IMR-90 (cell line): ENCODE data around the gene TNNT1. TPM values are rescaled to one million over a fixed set of nuclear protein-coding genes. Genes with fewer than 3 reads are reported as not detected.

Experiments
- ATAC-seq: fragments of 200-7000 bp; cut with Tn5 transposase; 2 replicates; pipeline ENCODE4 v1.9.1; 2020; ENCODE audit warnings: low read depth, mild to moderate bottlenecking, moderate library complexity
- BruUV-seq: library from RNA; stranded (reverse); fragments of 400-500 nt; replicated peaks from 2 replicates; lab custom pipeline; 2021; lab: Mats Ljungman, UMichigan
- CTCF ChIA-PET: fragments of 300-600 bp; formaldehyde crosslinking; extraction: SDS; loops from one replicate; lab custom pipeline; 2021; ENCODE audit warnings: antibody characterized with exemption; lab: Yijun Ruan, JAX
- POLR2A ChIA-PET: fragments of 300-600 bp; sonication (Branson Sonifier 250); formaldehyde crosslinking; loops from one replicate; lab custom pipeline; 2022; ENCODE audit warnings: antibody characterized with exemption; ENCODE audit not compliant: unreplicated experiment; lab: Charles Lee
- DNase-seq: peaks from one replicate; pipeline ENCODE4 v3.0.0; 2013
- H2AFZ ChIP-seq: replicated peaks from 2 replicates; pipeline ENCODE3; 2013; ENCODE audit warnings: low read length, mild to moderate bottlenecking; ENCODE audit not compliant: poor library complexity
- H2AK5ac ChIP-seq: 2 replicates; pipeline ENCODE4 v1.6.1; 2013; ENCODE audit warnings: low read depth, low read length, inconsistent platforms
- H2AK9ac ChIP-seq: replicated peaks from 2 replicates; pipeline ENCODE3; 2013; ENCODE audit warnings: mild to moderate bottlenecking, low read depth, low read length, moderate library complexity; ENCODE audit not compliant: poor library complexity
- H2BK120ac ChIP-seq: 2 replicates; pipeline ENCODE4 v1.6.1; 2013; ENCODE audit warnings: low read depth, low read length, inconsistent platforms
- H2BK15ac ChIP-seq: 3 replicates; pipeline ENCODE4 v1.6.1; 2013; ENCODE audit warnings: low read depth, low read length, inconsistent platforms
- H2BK20ac ChIP-seq: 2 replicates; pipeline ENCODE4 v1.6.1; 2013; ENCODE audit warnings: low read depth, mild to moderate bottlenecking, inconsistent platforms, low read length, moderate library complexity
- H2BK5ac ChIP-seq: 2 replicates; pipeline ENCODE4 v1.6.1; 2013; ENCODE audit warnings: mild to moderate bottlenecking, low read depth, low read length, inconsistent platforms; ENCODE audit not compliant: poor library complexity, severe bottlenecking
- H3K14ac ChIP-seq: replicated peaks from 2 replicates; pipeline ENCODE4 v1.6.1; 2013; ENCODE audit warnings: low read depth, low read length, inconsistent platforms
- H3K18ac ChIP-seq: 2 replicates; pipeline ENCODE4 v1.6.1; 2013; ENCODE audit warnings: low read depth, low read length, control low read depth
- H3K23ac ChIP-seq: 2 replicates; pipeline ENCODE4 v1.6.1; 2013; ENCODE audit warnings: low read depth, low read length, inconsistent platforms
- H3K27ac ChIP-seq: 2 replicates; pipeline ENCODE4 v1.5.1; 2013; ENCODE audit warnings: mild to moderate bottlenecking, control low read depth, low read length; ENCODE audit not compliant: insufficient read depth
- H3K27me3 ChIP-seq: 2 replicates; pipeline ENCODE4 v1.6.1; 2013; ENCODE audit warnings: low read length; ENCODE audit not compliant: control insufficient read depth, insufficient read depth
- H3K36me3 ChIP-seq: 2 replicates; pipeline ENCODE4 v1.6.1; 2013; ENCODE audit warnings: low read length, mixed read lengths; ENCODE audit not compliant: control insufficient read depth, insufficient read depth
- H3K4ac ChIP-seq: 2 replicates; pipeline ENCODE4 v1.6.1; 2013; ENCODE audit warnings: low read depth, low read length, inconsistent platforms
- H3K4me1 ChIP-seq: 2 replicates; pipeline ENCODE4 v1.6.1; 2013; ENCODE audit warnings: low read length, mixed read lengths; ENCODE audit not compliant: control insufficient read depth, insufficient read depth
- H3K4me2 ChIP-seq: 2 replicates; pipeline ENCODE4 v1.6.1; 2013; ENCODE audit warnings: low read depth, mild to moderate bottlenecking, control low read depth, low read length, moderate library complexity
- H3K4me3 ChIP-seq: 2 replicates; pipeline ENCODE4 v1.5.1; 2013; ENCODE audit warnings: low read depth, mild to moderate bottlenecking, control low read depth, low read length, moderate library complexity; ENCODE audit not compliant: insufficient read depth
- H3K56ac ChIP-seq: 2 replicates; pipeline ENCODE4 v1.6.1; 2013; ENCODE audit warnings: low read length, inconsistent platforms; ENCODE audit not compliant: insufficient read depth; ENCODE audit errors: extremely low read depth
- H3K79me1 ChIP-seq, 2 experiments: 2 replicates each; pipeline ENCODE4 v1.6.1; 2013; ENCODE audit warnings: low read length in 2 of 2, inconsistent platforms in 1 of 2, low read depth in 1 of 2
- H3K9ac ChIP-seq: 2 replicates; pipeline ENCODE4 v1.6.1; 2013; ENCODE audit warnings: low read depth, low read length, control low read depth
- H3K9me1 ChIP-seq: 2 replicates; pipeline ENCODE4 v1.6.1; 2013; ENCODE audit warnings: low read length, inconsistent platforms; ENCODE audit not compliant: insufficient read depth
- H3K9me3 ChIP-seq: 2 replicates; pipeline ENCODE4 v1.6.1; 2013; ENCODE audit warnings: low read length; ENCODE audit not compliant: control insufficient read depth, insufficient read depth
- H4K20me1 ChIP-seq: 2 replicates; pipeline ENCODE4 v1.6.1; 2013; ENCODE audit warnings: low read length, inconsistent platforms; ENCODE audit not compliant: insufficient read depth
- H4K5ac ChIP-seq: 2 replicates; pipeline ENCODE4 v1.6.1; 2013; ENCODE audit warnings: mild to moderate bottlenecking, low read depth, low read length, control low read depth
- H4K8ac ChIP-seq, 2 experiments: 2 replicates each; pipeline ENCODE4 v1.6.1; 2013; ENCODE audit warnings: low read depth in 2 of 2, low read length in 2 of 2, control low read depth in 1 of 2, inconsistent platforms in 1 of 2
- H4K91ac ChIP-seq: 2 replicates; pipeline ENCODE4 v1.6.1; 2013; ENCODE audit warnings: low read depth, low read length, inconsistent platforms; ENCODE audit not compliant: insufficient read depth
- BHLHE40 ChIP-seq: fragments of 150-350 bp; IDR thresholded peaks from 2 replicates; pipeline ENCODE4 v1.6.1; 2016; ENCODE audit warnings: mild to moderate bottlenecking, low read depth, low read length
- CEBPB ChIP-seq: IDR thresholded peaks from 2 replicates; pipeline ENCODE4 v1.6.1; 2012; ENCODE audit warnings: low read depth, low read length, improper control_type of control experiment
- CHD1 ChIP-seq: IDR thresholded peaks from 2 replicates; pipeline ENCODE4 v1.6.1; 2012; ENCODE audit warnings: low read depth, low read length, improper control_type of control experiment
- MAFK ChIP-seq: IDR thresholded peaks from 2 replicates; pipeline ENCODE4 v1.6.1; 2012; ENCODE audit warnings: low read depth, low read length, improper control_type of control experiment
- MAZ ChIP-seq: IDR thresholded peaks from 2 replicates; pipeline ENCODE4 v1.6.1; 2012; ENCODE audit warnings: low read depth, mild to moderate bottlenecking, low read length, improper control_type of control experiment, moderate library complexity, borderline replicate concordance
- MXI1 ChIP-seq: IDR thresholded peaks from 2 replicates; pipeline ENCODE4 v1.6.1; 2012; ENCODE audit warnings: low read depth, mild to moderate bottlenecking, low read length, moderate library complexity, borderline replicate concordance
- POLR2A ChIP-seq: IDR thresholded peaks from 2 replicates; pipeline ENCODE4 v1.6.1; 2012; ENCODE audit warnings: mild to moderate bottlenecking, low read depth, low read length
- RAD21 ChIP-seq: IDR thresholded peaks from 2 replicates; pipeline ENCODE4 v1.6.1; 2012; ENCODE audit warnings: low read length, improper control_type of control experiment
- RCOR1 ChIP-seq: IDR thresholded peaks from 2 replicates; pipeline ENCODE4 v1.6.1; 2012; ENCODE audit warnings: mild to moderate bottlenecking, low read length, improper control_type of control experiment; ENCODE audit not compliant: insufficient replicate concordance
- RFX5 ChIP-seq: IDR thresholded peaks from 2 replicates; pipeline ENCODE4 v1.8.0; 2012; ENCODE audit warnings: low read depth, mild to moderate bottlenecking, low read length, moderate library complexity
- WGBS, 2 experiments: methylation state at CpG; one replicate each; pipeline versions ENCODE4 v1.1.5 to v1.1.7; 2013; ENCODE audit warnings: missing lambda C conversion rate in 2 of 2; ENCODE audit not compliant: insufficient read length in 1 of 2; ENCODE audit errors: extremely low coverage in 2 of 2; 5-methylcytosine and 5-hydroxymethylcytosine counted together
- dilution Hi-C: fragments of 300-500 bp; cut with HindIII; formaldehyde crosslinking; loops from one replicate; pipeline ENCODE4 v1.14.3; 2018; ENCODE audit warnings: low sequenced_read_pairs; ENCODE audit not compliant: unreplicated experiment
- in situ Hi-C: fragments of 300-500 bp; cut with MboI; formaldehyde crosslinking; loops from 3 replicates; pipeline ENCODE4 v1.14.3; 2019; ENCODE audit warnings: low sequenced_read_pairs, inconsistent platforms, mixed read lengths
- intact Hi-C: fragments of 100-400 bp; cut with micrococcal nuclease; formaldehyde crosslinking; loops from 2 replicates; pipeline ENCODE4 v1.10.0; 2022
- polyA plus RNA-seq, 3 experiments: library from polyadenylated mRNA; depleted of rRNA; stranded (reverse); fragments of >200 nt; gene quantifications; 2 replicates each; pipeline ENCODE4 v1.2.3, GENCODE V29; 2012; ENCODE audit warnings: low replicate concordance in 1 of 3
- total RNA-seq: library from RNA; depleted of rRNA; stranded (reverse); fragments of >200 nt; gene quantifications from 2 replicates; pipeline ENCODE4 v1.2.3, GENCODE V29; 2012
- TF ChIP-seq, protein P1 (sequence below): fragments of 150-350 bp; IDR thresholded peaks from 2 replicates; pipeline ENCODE4 v1.6.1; 2016; ENCODE audit warnings: low read depth, mild to moderate bottlenecking, low read length, moderate library complexity, borderline replicate concordance
- TF ChIP-seq, protein P2 (sequence below): fragments of 150-350 bp; IDR thresholded peaks from 2 replicates; pipeline ENCODE4 v1.6.1; 2017; ENCODE audit warnings: mild to moderate bottlenecking, antibody characterized with exemption, low read length, low read depth

The TNNT1 gene
- total and polyA plus RNA-seq, 2 of the 4 experiments (the other 2 are of a cell fraction), result 1.3 to 2.6 TPM

DNA sequence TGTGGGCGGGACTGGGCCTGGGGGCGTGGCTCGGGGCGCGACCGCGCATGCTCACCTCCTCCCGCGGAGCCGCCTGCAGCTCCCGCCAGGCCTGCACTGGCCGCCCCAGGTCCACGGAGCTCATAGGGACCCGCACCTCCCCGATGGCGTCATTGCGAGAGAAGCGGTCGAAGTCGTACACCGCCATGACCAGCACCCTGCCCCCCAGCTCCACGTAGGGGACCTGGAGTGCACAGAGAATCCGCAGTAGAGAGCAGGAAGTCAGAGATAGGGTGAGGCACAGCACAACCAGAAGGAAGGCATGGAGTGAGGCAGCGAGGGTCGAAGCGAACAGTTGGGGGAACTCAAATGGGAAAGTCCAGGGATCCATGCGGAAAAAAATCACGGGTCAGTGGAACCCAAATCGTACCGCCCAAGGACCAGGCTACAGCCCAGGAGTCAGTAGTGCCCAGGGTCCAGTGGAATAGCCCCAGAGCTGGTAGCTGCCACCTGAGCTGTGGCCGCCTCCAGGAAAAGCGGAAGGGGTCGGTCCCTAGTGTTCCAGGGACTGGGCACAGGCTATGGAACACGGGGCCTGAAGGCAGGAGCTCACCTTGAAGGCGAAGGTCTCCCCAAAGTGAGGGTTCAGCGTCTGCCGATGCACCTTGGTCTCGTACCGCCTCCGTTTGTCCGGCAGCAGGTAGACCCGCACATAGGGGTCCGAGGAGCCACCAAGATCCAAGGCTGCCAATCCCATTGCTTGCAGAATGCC lies 26.3 kb upstream of the TNNT1 start:
- Histone ChIP-seq H4K8ac (no peak overlapping the region), H2BK20ac (no peak overlapping the region), H3K18ac (no peak overlapping the region), H3K4me1 (peaks cover 8% of the 10 kb centered on the region), H3K36me3 (no peaks in the 10 kb centered on the region), H3K9me1 (no peaks in the 10 kb centered on the region), H2AK9ac (no peak overlapping the region), H3K4me3 (no peak overlapping the region), H3K23ac (no peak overlapping the region), H4K91ac (no peak overlapping the region), H3K27me3 (peaks cover 16% of the 10 kb centered on the region), H3K56ac (no peak overlapping the region), H3K27ac (no peak overlapping the region), H3K9me3 (no peaks in the 10 kb centered on the region), H3K14ac (no peak overlapping the region), H3K79me1 (no peaks in the 10 kb centered on the region), H4K20me1 (peaks cover 10% of the 10 kb centered on the region), H2BK5ac (no peak overlapping the region), H3K9ac (no peak overlapping the region), H3K4ac (no peak overlapping the region), H2BK15ac (no peak overlapping the region), H4K5ac (no peak overlapping the region), H2AFZ (no peak overlapping the region), H2AK5ac (no peak overlapping the region), H2BK120ac (no peak overlapping the region), H3K4me2 (no peak overlapping the region)
- no peak for TF ChIP-seq MAFK
- TF ChIP-seq RFX5, result no peak
- no peak for TF ChIP-seq CHD1
- TF ChIP-seq, protein P1, sequence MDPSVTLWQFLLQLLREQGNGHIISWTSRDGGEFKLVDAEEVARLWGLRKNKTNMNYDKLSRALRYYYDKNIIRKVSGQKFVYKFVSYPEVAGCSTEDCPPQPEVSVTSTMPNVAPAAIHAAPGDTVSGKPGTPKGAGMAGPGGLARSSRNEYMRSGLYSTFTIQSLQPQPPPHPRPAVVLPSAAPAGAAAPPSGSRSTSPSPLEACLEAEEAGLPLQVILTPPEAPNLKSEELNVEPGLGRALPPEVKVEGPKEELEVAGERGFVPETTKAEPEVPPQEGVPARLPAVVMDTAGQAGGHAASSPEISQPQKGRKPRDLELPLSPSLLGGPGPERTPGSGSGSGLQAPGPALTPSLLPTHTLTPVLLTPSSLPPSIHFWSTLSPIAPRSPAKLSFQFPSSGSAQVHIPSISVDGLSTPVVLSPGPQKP, result no peak
- no peak for TF ChIP-seq POLR2A
- TF ChIP-seq, protein P2, sequence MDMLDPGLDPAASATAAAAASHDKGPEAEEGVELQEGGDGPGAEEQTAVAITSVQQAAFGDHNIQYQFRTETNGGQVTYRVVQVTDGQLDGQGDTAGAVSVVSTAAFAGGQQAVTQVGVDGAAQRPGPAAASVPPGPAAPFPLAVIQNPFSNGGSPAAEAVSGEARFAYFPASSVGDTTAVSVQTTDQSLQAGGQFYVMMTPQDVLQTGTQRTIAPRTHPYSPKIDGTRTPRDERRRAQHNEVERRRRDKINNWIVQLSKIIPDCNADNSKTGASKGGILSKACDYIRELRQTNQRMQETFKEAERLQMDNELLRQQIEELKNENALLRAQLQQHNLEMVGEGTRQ, result no peak
- no peak for TF ChIP-seq RCOR1
- TF ChIP-seq MAZ, result no peak
- no peak for TF ChIP-seq BHLHE40
- TF ChIP-seq RAD21, result no peak
- no peak for TF ChIP-seq MXI1
- no peak for TF ChIP-seq CEBPB
- intact Hi-C loops (no loop called here), dilution Hi-C loops (no loop called here), in situ Hi-C loops (no loop called here)
- DNase-seq, result no peak
- no TSS peak for BruUV-seq
- ChIA-PET POLR2A (no interaction called here), CTCF (no interaction called here)
- ATAC-seq, result no peak
- 73% methylated on average over 16 of the region's 43 CpGs; no CpG with 5 or more reads in 1 of the 2 experiments for WGBS, 2 experiments
